Activated CD8-positive, alpha-beta T cell treated with anti-CD3 and anti-CD28 coated beads for 36 hours (primary cell): Measurements from ENCODE around the gene SERPING1. TPM values are rescaled to one million over a fixed set of nuclear protein-coding genes. Genes with fewer than 3 reads are reported as not detected.

Experiments used
- ATAC-seq: fragments of 200-7000 bp; cut with Tn5 transposase; one replicate; pipeline ENCODE4 v1.10.0; 2021; ENCODE audit warnings: mild to moderate bottlenecking, moderate library complexity
- CTCF ChIA-PET: fragments of 350-600 bp; sonication (Branson Sonifier 250); formaldehyde crosslinking; loops from one replicate; lab custom pipeline; 2021; ENCODE audit warnings: antibody characterized with exemption; lab: Charles Lee
- POLR2A ChIA-PET: fragments of 350-600 bp; sonication (Branson Sonifier 250); formaldehyde crosslinking; loops from one replicate; lab custom pipeline; 2021; ENCODE audit warnings: antibody characterized with exemption; lab: Charles Lee
- DNase-seq: peaks from one replicate; pipeline ENCODE4 v3.0.0-alpha.2; 2020
- H3K27ac Mint-ChIP-seq: one replicate; pipeline ENCODE4 v1.8.0; 2021; ENCODE audit warnings: mild to moderate bottlenecking, mixed read lengths
- H3K27me3 Mint-ChIP-seq: one replicate; pipeline ENCODE4 v1.8.0; 2021; ENCODE audit warnings: mixed read lengths
- H3K36me3 Mint-ChIP-seq: one replicate; pipeline ENCODE4 v1.8.0; 2021; ENCODE audit warnings: low read depth, mixed read lengths
- H3K4me1 Mint-ChIP-seq: one replicate; pipeline ENCODE4 v1.8.0; 2021; ENCODE audit warnings: low read depth, mixed read lengths
- H3K4me3 Mint-ChIP-seq: one replicate; pipeline ENCODE4 v1.8.0; 2021; ENCODE audit warnings: mild to moderate bottlenecking, moderate library complexity, mixed read lengths
- H3K9me3 Mint-ChIP-seq: one replicate; pipeline ENCODE4 v1.8.0; 2021; ENCODE audit warnings: mixed read lengths
- CTCF ChIP-seq: fragments of 200-600 bp; IDR thresholded peaks from one replicate; pipeline ENCODE4 v1.8.0; 2022; ENCODE audit warnings: antibody characterized with exemption, mild to moderate bottlenecking
- intact Hi-C: fragments of 100-400 bp; cut with micrococcal nuclease; formaldehyde crosslinking; loops from one replicate; pipeline ENCODE4 v1.10.0; 2022
- total RNA-seq, 2 experiments: library from RNA; stranded (reverse); gene quantifications; one replicate each; pipeline ENCODE4 v1.2.3, GENCODE V29; 2021

The SERPING1 gene
- total RNA-seq, 2 experiments from 2014 or later = not detected

- no peak overlapping the region for H3K4me3 Mint-ChIP-seq
- CTCF ChIA-PET = interaction anchor here (0.8 to 7.9 kb wide), 4 partner anchors 9 to 127 kb away, joined by 3 to 30 read pairs (median 12); no protein-coding TSS in a partner anchor
These were observed 23.0 kb downstream of the SERPING1 start for GRCh38 chr11:57620467-57620866.

GRCh38 chr11:57622263-57622662 is 24.8 kb downstream of the SERPING1 start:
- H3K4me1 Mint-ChIP-seq = no peaks in the 10 kb centered on the region
- DNase-seq (no peak), ATAC-seq (no peak)
- no peaks in the 10 kb centered on the region for H3K27me3 Mint-ChIP-seq
- peaks cover 10% of the 10 kb centered on the region for H3K9me3 Mint-ChIP-seq
- intact Hi-C loops = no loop called here
- H3K36me3 Mint-ChIP-seq = no peaks in the 10 kb centered on the region
- ChIA-PET CTCF (interaction anchor here (1.2 to 7.9 kb wide), 5 partner anchors 15 to 54 kb away, joined by 3 to 30 read pairs (median 6); partner anchors contain the start of gene UBE2L6), POLR2A (no interaction called here)
- no peak for TF ChIP-seq CTCF
- H3K27ac Mint-ChIP-seq = no peak overlapping the region
- no peak overlapping the region for H3K4me3 Mint-ChIP-seq

More at GRCh38 chr11:57620467-57620866, 23.0 kb downstream of the SERPING1 start:
- TF ChIP-seq CTCF = no peak
- Mint-ChIP-seq H3K4me1 (no peaks in the 10 kb centered on the region), H3K27ac (no peak overlapping the region), H3K36me3 (no peaks in the 10 kb centered on the region), H3K9me3 (peaks cover 10% of the 10 kb centered on the region), H3K27me3 (no peaks in the 10 kb centered on the region)
- no peak for ATAC-seq
- POLR2A ChIA-PET = no interaction called here
- DNase-seq = no peak
- intact Hi-C loops = no loop called here

- ATAC-seq (no peak), DNase-seq (no peak)
- ChIA-PET CTCF (interaction anchor here (7.9 kb wide), 1 partner anchor 19 kb away, joined by 30 read pairs; no protein-coding TSS in a partner anchor), POLR2A (no interaction called here)
- peaks cover 3% of the 10 kb centered on the region for H3K9me3 Mint-ChIP-seq
- H3K27me3 Mint-ChIP-seq = peaks cover 2% of the 10 kb centered on the region
- H3K36me3 Mint-ChIP-seq = no peaks in the 10 kb centered on the region
- TF ChIP-seq CTCF = no peak
- intact Hi-C loops = no loop called here
- H3K4me3 Mint-ChIP-seq = no peak overlapping the region
- H3K4me1 Mint-ChIP-seq = no peaks in the 10 kb centered on the region
- no peak overlapping the region for H3K27ac Mint-ChIP-seq
These were observed 27.4 kb downstream of the SERPING1 start for GRCh38 chr11:57624864-57625263.

GRCh38 chr11:57626895-57627294 is 29.4 kb downstream of the SERPING1 start:
- Mint-ChIP-seq H3K9me3 (no peaks in the 10 kb centered on the region), H3K27ac (no peak overlapping the region), H3K4me3 (no peak overlapping the region), H3K27me3 (peaks cover 6% of the 10 kb centered on the region), H3K36me3 (no peaks in the 10 kb centered on the region), H3K4me1 (no peaks in the 10 kb centered on the region)
- DNase-seq (no peak), ATAC-seq (no peak)
- TF ChIP-seq CTCF = no peak
- intact Hi-C loops = no loop called here
- CTCF ChIA-PET = interaction anchor here (1.6 to 1.7 kb wide), 2 partner anchors 14 to 17 kb away, joined by 5 to 7 read pairs; no protein-coding TSS in a partner anchor
- POLR2A ChIA-PET = no interaction called here

- Mint-ChIP-seq H3K4me1 (no peaks in the 10 kb centered on the region), H3K27ac (no peak overlapping the region), H3K4me3 (no peak overlapping the region), H3K27me3 (peaks cover 17% of the 10 kb centered on the region), H3K36me3 (no peaks in the 10 kb centered on the region), H3K9me3 (no peaks in the 10 kb centered on the region)
- intact Hi-C loops = no loop called here
- POLR2A ChIA-PET = no interaction called here
- ATAC-seq (no peak), DNase-seq (no peak)
- TF ChIP-seq CTCF = no peak
- CTCF ChIA-PET = interaction anchor here (2.4 to 2.7 kb wide), 2 partner anchors 9 to 14 kb away, joined by 15 to 18 read pairs; no protein-coding TSS in a partner anchor
These were observed 32.7 kb downstream of the SERPING1 start for GRCh38 chr11:57630171-57630570.
